AG04449 (cell line): ENCODE data around the gene ARL14EP.

Experiments
- CTCF ChIA-PET: fragments of 350-600 bp; formaldehyde crosslinking; extraction: SDS; loops from one replicate; lab custom pipeline; 2021; ENCODE audit warnings: antibody characterized with exemption; lab: Yijun Ruan, JAX
- POLR2A ChIA-PET: fragments of 400-600, 350-600 bp; formaldehyde crosslinking; extraction: SDS; loops from one replicate; lab custom pipeline; 2020; ENCODE audit warnings: antibody characterized with exemption, inconsistent platforms; lab: Yijun Ruan, JAX
- DNase-seq: peaks from one replicate; pipeline ENCODE4 v3.0.0-alpha.2; 2010; ENCODE audit warnings: low read depth, low spot score
- H3K4me3 ChIP-seq: 2 replicates; pipeline ENCODE4 v1.5.1; 2011; ENCODE audit warnings: low read depth, mild to moderate bottlenecking, control low read depth, low read length
- TF ChIP-seq, protein P1 (sequence below): IDR thresholded peaks from one replicate; pipeline ENCODE4 v1.5.1; 2011; ENCODE audit warnings: mild to moderate bottlenecking, moderate library complexity, low read length, control low read depth, inconsistent platforms; ENCODE audit not compliant: insufficient read depth; ENCODE audit errors: missing control alignments

Gene ARL14EP

DNA sequence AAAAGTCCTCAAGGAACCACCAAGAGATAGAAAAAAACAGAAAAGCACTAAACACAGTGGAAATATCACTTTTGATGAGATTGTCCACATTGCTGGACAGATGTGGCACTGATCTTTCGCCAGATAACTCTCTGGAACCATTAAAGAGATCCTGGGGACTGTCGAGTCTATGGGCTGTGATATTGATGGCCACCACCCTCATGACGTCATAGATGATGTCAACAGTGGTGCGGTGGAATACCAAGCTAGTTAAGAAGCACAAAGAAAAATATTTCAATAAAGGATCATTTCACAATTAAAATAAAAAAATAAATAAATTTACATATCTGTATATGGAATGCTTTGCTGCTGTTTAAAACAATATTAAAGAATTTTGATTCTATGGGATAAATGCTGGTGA, 45.5 kb downstream of the ARL14EP start:
- no peak for DNase-seq
- ChIA-PET CTCF (no interaction called here), POLR2A (no interaction called here)
- TF ChIP-seq, protein P1, sequence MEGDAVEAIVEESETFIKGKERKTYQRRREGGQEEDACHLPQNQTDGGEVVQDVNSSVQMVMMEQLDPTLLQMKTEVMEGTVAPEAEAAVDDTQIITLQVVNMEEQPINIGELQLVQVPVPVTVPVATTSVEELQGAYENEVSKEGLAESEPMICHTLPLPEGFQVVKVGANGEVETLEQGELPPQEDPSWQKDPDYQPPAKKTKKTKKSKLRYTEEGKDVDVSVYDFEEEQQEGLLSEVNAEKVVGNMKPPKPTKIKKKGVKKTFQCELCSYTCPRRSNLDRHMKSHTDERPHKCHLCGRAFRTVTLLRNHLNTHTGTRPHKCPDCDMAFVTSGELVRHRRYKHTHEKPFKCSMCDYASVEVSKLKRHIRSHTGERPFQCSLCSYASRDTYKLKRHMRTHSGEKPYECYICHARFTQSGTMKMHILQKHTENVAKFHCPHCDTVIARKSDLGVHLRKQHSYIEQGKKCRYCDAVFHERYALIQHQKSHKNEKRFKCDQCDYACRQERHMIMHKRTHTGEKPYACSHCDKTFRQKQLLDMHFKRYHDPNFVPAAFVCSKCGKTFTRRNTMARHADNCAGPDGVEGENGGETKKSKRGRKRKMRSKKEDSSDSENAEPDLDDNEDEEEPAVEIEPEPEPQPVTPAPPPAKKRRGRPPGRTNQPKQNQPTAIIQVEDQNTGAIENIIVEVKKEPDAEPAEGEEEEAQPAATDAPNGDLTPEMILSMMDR: no peak
- no peak overlapping the region for H3K4me3 ChIP-seq

- H3K4me3 ChIP-seq: no peak overlapping the region
- POLR2A ChIA-PET: no interaction called here
- CTCF ChIA-PET: no interaction called here
- DNase-seq: no peak
- TF ChIP-seq, protein P1: no peak
Observed at GRCh38 chr11:30370164-30370563, 47.3 kb downstream of the ARL14EP start.

GRCh38 chr11:30377347-30377746, 54.4 kb downstream of the ARL14EP start:
- ChIA-PET CTCF (no interaction called here), POLR2A (no interaction called here)
- TF ChIP-seq, protein P1: no peak
- no peak for DNase-seq
- H3K4me3 ChIP-seq: no peak overlapping the region

DNA sequence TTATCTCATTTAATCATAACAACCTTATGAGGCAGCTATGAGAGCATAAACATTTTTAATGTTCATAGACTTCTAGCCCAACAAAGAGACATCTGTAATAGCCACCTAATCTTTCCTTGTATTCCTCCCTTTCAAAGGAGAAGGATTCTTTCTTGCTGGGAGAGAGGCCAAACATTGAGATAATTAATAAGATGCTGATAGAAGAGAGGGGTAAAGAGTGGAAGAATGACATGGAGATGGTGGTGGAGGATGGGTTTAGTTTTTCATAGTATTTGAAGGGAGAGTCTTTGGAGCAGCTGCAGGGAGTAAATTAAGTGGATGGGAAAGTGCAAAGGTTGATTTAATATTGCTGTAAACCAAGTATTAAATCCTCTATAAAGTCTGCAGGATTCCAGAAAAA, 57.9 kb downstream of the ARL14EP start:
- ChIA-PET CTCF (no interaction called here), POLR2A (no interaction called here)
- DNase-seq: no peak
- no peak overlapping the region for H3K4me3 ChIP-seq
- TF ChIP-seq, protein P1: no peak

GRCh38 chr11:30381879-30382278, 59.0 kb downstream of the ARL14EP start:
- ChIA-PET POLR2A (no interaction called here), CTCF (no interaction called here)
- TF ChIP-seq, protein P1: no peak
- no peak overlapping the region for H3K4me3 ChIP-seq
- no peak for DNase-seq
